K562 (cell line): ENCODE results near the gene SUPT20HL1. TPM values are rescaled to one million over a fixed set of nuclear protein-coding genes. Genes with fewer than 3 reads are reported as not detected.
A peak's percentile ranks its signal among the peaks of the same experiment; 100 is the strongest.

ENCODE experiments used
- ATAC-seq: fragments of 200-7000 bp; cut with Tn5 transposase; 3 replicates; pipeline ENCODE4 v1.9.1; 2020; ENCODE audit warnings: moderate library complexity
- BruUV-seq: library from RNA; stranded (reverse); fragments of 400-500 nt; replicated peaks from 2 replicates; lab custom pipeline; 2021; lab: Mats Ljungman, UMichigan
- CTCF ChIA-PET: fragments of 300-600 bp; formaldehyde crosslinking; extraction: SDS; loops from one replicate; lab custom pipeline; 2021; ENCODE audit warnings: low intra/inter-chr PET ratio; lab: Yijun Ruan, JAX
- POLR2A ChIA-PET: fragments of 300-600, 350-650 bp; sonication (Branson Sonifier 250); formaldehyde crosslinking; extraction: SDS; loops from one replicate; lab custom pipeline; 2021; ENCODE audit warnings: antibody characterized with exemption, inconsistent platforms; lab: Yijun Ruan, JAX
- DNase-seq, 4 experiments: peaks; one replicate each; pipeline versions ENCODE4 v3.0.0 to v3.0.0-alpha.2; 2011 to 2018; ENCODE audit warnings: low spot score in 3 of 4, mixed read lengths in 3 of 4; ENCODE audit errors: extremely low read depth in 1 of 4
- FAIRE-seq: peaks from 2 replicates; lab custom pipeline; 2011; peaks lifted over from hg19 to GRCh38; lab: Jason Lieb, UNC
- H2AFZ ChIP-seq: 2 replicates; pipeline ENCODE4 v1.6.0; 2011; ENCODE audit warnings: low read depth, low read length, control low read depth, inconsistent platforms
- H3K27ac ChIP-seq: fragments of 200-600 bp; 3 replicates; pipeline ENCODE4 v1.8.0; 2011; ENCODE audit warnings: low read depth, mild to moderate bottlenecking, control low read depth, inconsistent platforms, low read length, moderate library complexity, mixed read lengths; ENCODE audit errors: extremely low read depth
- H3K27me3 ChIP-seq, 2 experiments: fragments of 300-600 bp in 1 of 2; 2 replicates in 1 of 2; 3 replicates in 1 of 2; pipeline versions ENCODE4 v1.6.0 to v1.8.0; 2011; ENCODE audit warnings: inconsistent platforms in 2 of 2, low read length in 2 of 2, mild to moderate bottlenecking in 1 of 2, mixed read lengths in 1 of 2, moderate library complexity in 1 of 2; ENCODE audit not compliant: control insufficient read depth in 2 of 2, insufficient read depth in 2 of 2
- H3K36me3 ChIP-seq: fragments of 300-600 bp; 3 replicates; pipeline ENCODE4 v1.8.0; 2011; ENCODE audit warnings: mild to moderate bottlenecking, low read length, inconsistent platforms; ENCODE audit not compliant: control insufficient read depth, insufficient read depth
- H3K4me1 ChIP-seq, 2 experiments: fragments of 200-600 bp in 1 of 2; replicated peaks in 1 of 2; 2 replicates in 1 of 2; 3 replicates in 1 of 2; pipeline versions ENCODE4 v1.5.1 to v1.8.0; 2011; ENCODE audit warnings: inconsistent platforms in 2 of 2, low read length in 2 of 2, mild to moderate bottlenecking in 1 of 2, mixed read lengths in 1 of 2, moderate library complexity in 1 of 2; ENCODE audit not compliant: control insufficient read depth in 2 of 2, insufficient read depth in 2 of 2
- H3K4me2 ChIP-seq: 2 replicates; pipeline ENCODE4 v1.6.1; 2011; ENCODE audit warnings: low read length, control low read depth, inconsistent platforms, mixed read lengths; ENCODE audit not compliant: insufficient read depth
- H3K4me3 ChIP-seq: fragments of 200-600 bp; sonication (generic), shearing (Covaris generic); 2 replicates; pipeline ENCODE4 v1.5.1; 2016; ENCODE audit warnings: control low read depth, inconsistent platforms
- H3K79me2 ChIP-seq: fragments of 200-600 bp; 3 replicates; pipeline ENCODE4 v1.8.0; 2011; ENCODE audit warnings: low read length, inconsistent platforms; ENCODE audit not compliant: control insufficient read depth, insufficient read depth
- H3K9ac ChIP-seq, 2 experiments: 2 replicates each; pipeline versions ENCODE4 v1.6.0 to v1.6.1; 2011; ENCODE audit warnings: low read depth in 2 of 2, low read length in 2 of 2, control low read depth in 1 of 2, inconsistent platforms in 1 of 2, mild to moderate bottlenecking in 1 of 2, mixed read lengths in 1 of 2; ENCODE audit not compliant: insufficient read depth in 1 of 2
- H3K9me1 ChIP-seq: one replicate; pipeline ENCODE4 v1.6.0; 2011; ENCODE audit warnings: inconsistent platforms, mild to moderate bottlenecking, low read length, moderate library complexity; ENCODE audit not compliant: control insufficient read depth, insufficient read depth
- H3K9me3 ChIP-seq: replicated peaks from 2 replicates; pipeline ENCODE4 v1.5.1; 2011; ENCODE audit warnings: low read depth, low read length, inconsistent platforms; ENCODE audit not compliant: control insufficient read depth, insufficient read depth
- H4K20me1 ChIP-seq: replicated peaks from 2 replicates; pipeline ENCODE4 v1.6.1; 2011; ENCODE audit warnings: low read length, inconsistent platforms, mixed read lengths; ENCODE audit not compliant: control insufficient read depth, insufficient read depth
- ATF7 ChIP-seq: fragments of 450-650 bp; IDR thresholded peaks from 2 replicates; pipeline ENCODE4 v1.7.1; 2014; ENCODE audit warnings: mild to moderate bottlenecking, moderate library complexity
- ELF4 ChIP-seq: fragments of 450-650 bp; formaldehyde crosslinking; IDR thresholded peaks from 2 replicates; pipeline ENCODE4 v1.4.0; 2022; ENCODE audit warnings: missing genetic modification characterization
- FOS ChIP-seq: IDR thresholded peaks from 3 replicates; pipeline ENCODE4 v1.6.1; 2011; ENCODE audit not compliant: insufficient read length; ENCODE audit errors: extremely low read depth
- HDAC2 ChIP-seq: fragments of 450-650 bp; IDR thresholded peaks from 2 replicates; pipeline ENCODE4 v1.6.1; 2016; ENCODE audit warnings: mild to moderate bottlenecking
- HMG20A ChIP-seq: fragments of 450-650 bp; formaldehyde crosslinking; conservative IDR thresholded peaks from 2 replicates; pipeline ENCODE4 v1.4.0; 2020; ENCODE audit warnings: mild to moderate bottlenecking, mixed read lengths
- HSF4 ChIP-seq: fragments of 250-450 bp; sonication (Bioruptor Pico); IDR thresholded peaks from 2 replicates; pipeline ENCODE4 v2.1.2; 2022; ENCODE audit warnings: mild to moderate bottlenecking, moderate library complexity, borderline replicate concordance
- ILK ChIP-seq: fragments of 450-650 bp; IDR thresholded peaks from 2 replicates; pipeline ENCODE4 v1.6.1; 2016; ENCODE audit warnings: missing genetic modification characterization, low read depth, mild to moderate bottlenecking, missing compliant biosample characterization, moderate library complexity, borderline replicate concordance
- KDM2B ChIP-seq: fragments of 250-450 bp; sonication (Bioruptor Pico); IDR thresholded peaks from 2 replicates; pipeline ENCODE4 v1.8.0; 2021; ENCODE audit warnings: mild to moderate bottlenecking, moderate library complexity
- KLF1 ChIP-seq: fragments of 450-650 bp; IDR thresholded peaks from 2 replicates; pipeline ENCODE4 v1.6.1; 2016; ENCODE audit warnings: missing genetic modification characterization, missing compliant biosample characterization
- KLF6 ChIP-seq: fragments of 250-450 bp; sonication (Bioruptor Pico); IDR thresholded peaks from 2 replicates; pipeline ENCODE4 v1.4.0; 2020; ENCODE audit warnings: mild to moderate bottlenecking, moderate library complexity, borderline replicate concordance
- MCM3 ChIP-seq: fragments of 450-650 bp; IDR thresholded peaks from 2 replicates; pipeline ENCODE4 v1.6.1; 2016
- MTA2 ChIP-seq: fragments of 450-650 bp; IDR thresholded peaks from 2 replicates; pipeline ENCODE4 v1.6.1; 2016; ENCODE audit warnings: low read depth
- PCBP1 ChIP-seq: fragments of 200-400 bp; formaldehyde crosslinking; IDR thresholded peaks from 2 replicates; pipeline ENCODE4 v1.6.1; 2018; ENCODE audit warnings: mild to moderate bottlenecking, low read depth, low read length; ENCODE audit not compliant: poor library complexity, severe bottlenecking
- POLR2AphosphoS5 ChIP-seq: IDR thresholded peaks from 2 replicates; pipeline ENCODE4 v1.6.1; 2011; ENCODE audit warnings: mild to moderate bottlenecking, low read depth, low read length, moderate library complexity; ENCODE audit not compliant: control insufficient read depth, insufficient read depth
- POLR2H ChIP-seq: IDR thresholded peaks from 2 replicates; pipeline ENCODE4 v1.6.1; 2016; ENCODE audit warnings: missing genetic modification characterization, low read depth, mild to moderate bottlenecking, control low read depth, missing compliant biosample characterization, moderate library complexity
- RBFOX2 ChIP-seq: fragments of 200-400 bp; formaldehyde crosslinking; IDR thresholded peaks from 2 replicates; pipeline ENCODE4 v1.6.1; 2017; ENCODE audit warnings: low read depth, mild to moderate bottlenecking, low read length, moderate library complexity
- SIRT6 ChIP-seq: IDR thresholded peaks from one replicate; pipeline ENCODE4 v1.6.1; 2012; ENCODE audit warnings: low read depth, mild to moderate bottlenecking, control low read depth, inconsistent platforms, low read length, moderate library complexity
- SMARCC2 ChIP-seq: fragments of 450-650 bp; IDR thresholded peaks from 2 replicates; pipeline ENCODE4 v1.6.1; 2017; ENCODE audit warnings: antibody characterized with exemption, moderate library complexity, mild to moderate bottlenecking, low read depth
- SMC3 ChIP-seq: conservative IDR thresholded peaks from 2 replicates; pipeline ENCODE4 v1.6.1; 2011; ENCODE audit warnings: low read depth, low read length, improper control_type of control experiment; ENCODE audit not compliant: insufficient read depth
- SOX6 ChIP-seq: fragments of 450-650 bp; IDR thresholded peaks from 2 replicates; pipeline ENCODE4 v1.6.1; 2014; ENCODE audit warnings: mild to moderate bottlenecking
- TRIM24 ChIP-seq, 2 experiments: fragments of 450-650 bp; IDR thresholded peaks; 2 replicates each; pipeline ENCODE4 v1.6.1; 2016
- ZNF133 ChIP-seq: fragments of 250-450 bp; sonication (Bioruptor Pico); IDR thresholded peaks from 2 replicates; pipeline ENCODE4 v1.4.0; 2020; ENCODE audit warnings: mild to moderate bottlenecking
- ZNF584 ChIP-seq: fragments of 200-800 bp; sonication (Bioruptor generic); IDR thresholded peaks from 2 replicates; pipeline ENCODE4 v1.6.1; 2016; ENCODE audit warnings: low read depth, mild to moderate bottlenecking, missing genetic modification characterization, missing compliant biosample characterization
- WGBS: fragments of 100-300 bp; shearing (Covaris generic); methylation state at CpG from one replicate; pipeline ENCODE4 v1.1.6; 2016; ENCODE audit warnings: low coverage, mixed read lengths; ENCODE audit not compliant: insufficient coverage; ENCODE audit errors: missing lambda C conversion rate; 5-methylcytosine and 5-hydroxymethylcytosine counted together
- in situ Hi-C: fragments of 300-500 bp; cut with MboI; formaldehyde crosslinking; loops from 4 replicates; pipeline ENCODE4 v1.15.0; 2018; ENCODE audit warnings: inconsistent platforms, mixed read lengths
- intact Hi-C: fragments of 100-400 bp; cut with micrococcal nuclease; formaldehyde crosslinking; loops from 2 replicates; pipeline ENCODE4 v1.14.2; 2022
- polyA plus RNA-seq, 8 experiments: library from polyadenylated mRNA; depleted of rRNA in 4 of 8; stranded (reverse) in 5 of 8; unstranded in 3 of 8; fragments of >200 nt; fragmentation: Nextera tagmentation in 2 of 8; fragmentation: Illumina TruSeq in 1 of 8; extraction: Ambion mirVana in 2 of 8; extraction: Trizol in 1 of 8; gene quantifications; 2 replicates each; pipeline versions ENCODE4 v1.2.1 to v1.2.3, GENCODE V29; 2011 to 2014; ENCODE audit warnings: inconsistent platforms in 1 of 8, missing spikeins in 1 of 8
- total RNA-seq, 7 experiments: library from RNA; depleted of rRNA in 6 of 7; stranded (reverse); fragments of >200 nt in 6 of 7; fragmentation: Illumina TruSeq in 2 of 7; extraction: Trizol in 2 of 7; gene quantifications; 2 replicates each; pipeline versions ENCODE4 v1.2.1 to v1.2.3, GENCODE V29; 2011 to 2021; ENCODE audit warnings: low replicate concordance in 1 of 7
- TF ChIP-seq, protein P1 (sequence below): fragments of 450-650 bp; formaldehyde crosslinking; IDR thresholded peaks from 2 replicates; pipeline ENCODE4 v1.4.0; 2022; ENCODE audit warnings: mild to moderate bottlenecking, moderate library complexity
- TF ChIP-seq, protein P2 (sequence below): fragments of 450-650 bp; IDR thresholded peaks from 2 replicates; pipeline ENCODE4 v1.6.1; 2016

The SUPT20HL1 gene
- total and polyA plus RNA-seq, 9 of the 15 experiments (the other 6 are each of a cell fraction or from before 2014, with no cell fraction given) = not detected

DNA sequence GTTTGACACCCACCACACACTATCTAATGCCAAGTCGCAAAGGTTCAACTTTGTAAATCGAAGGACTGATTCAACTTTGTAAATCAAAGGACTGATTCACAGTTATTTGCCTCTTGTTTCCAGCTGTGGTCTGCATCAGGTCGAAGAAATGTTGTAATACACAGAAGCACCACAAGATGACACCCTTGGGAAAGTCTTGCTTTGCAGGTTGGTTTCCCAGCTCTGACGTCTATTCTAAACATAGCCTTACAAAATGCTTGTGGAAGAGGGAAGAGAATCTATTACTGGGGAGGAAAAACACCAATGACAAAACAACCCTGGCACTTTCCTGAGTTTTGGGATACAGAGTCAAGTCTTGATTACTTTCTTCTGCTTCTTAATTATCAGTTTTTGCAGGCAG, 35.3 kb downstream of the SUPT20HL1 start:
- Histone ChIP-seq H3K4me2 (no peak overlapping the region), H3K36me3 (no peaks in the 10 kb centered on the region), H3K27ac (no peak overlapping the region), H3K9me3 (no peaks in the 10 kb centered on the region), H4K20me1 (no peaks in the 10 kb centered on the region), H3K4me3 (no peak overlapping the region), H3K9ac (no peak overlapping the region), H3K27me3 (peaks cover 0 to 16% of the 10 kb centered on the region in 2 experiments; a peak in 3 of 5 replicates), H2AFZ (no peak overlapping the region), H3K9me1 (no peaks in the 10 kb centered on the region), H3K4me1 (no peaks in the 10 kb centered on the region), H3K79me2 (no peaks in the 10 kb centered on the region)
- intact Hi-C loops (loop anchor here (2.0 to 10.0 kb wide), 4 partner anchors 103 to 749 kb away; partner anchors contain the start of gene ARX), in situ Hi-C loops (no loop called here)
- ChIA-PET CTCF (no interaction called here), POLR2A (interaction anchor here (0.7 to 1.0 kb wide), 2 partner anchors 15 to 748 kb away, joined by 3 to 4 read pairs; no protein-coding TSS in a partner anchor)
- FAIRE-seq (peak; percentile 83), DNase-seq (peak; percentile 40 to 54 (median 50)), ATAC-seq (peak; percentile 81)
- 0% methylated on average over 4 of the region's 4 CpGs for WGBS
- no TSS peak for BruUV-seq
- TF ChIP-seq FOS (no peak), SMC3 (peak; percentile 71), ATF7 (no peak), KLF1 (tag) (no peak), RBFOX2 (no peak), POLR2H (tag) (no peak), HMG20A (CRISPR knock-in tag) (no peak), ZNF584 (CRISPR knock-in tag) (no peak), ELF4 (CRISPR knock-in tag) (no peak), POLR2AphosphoS5 (no peak), MCM3 (no peak), ZNF133 (CRISPR knock-in tag) (no peak), TRIM24 (IDR thresholded peaks at IDR 0.05) (no peak), HSF4 (CRISPR knock-in tag) (no peak), ILK (no peak), MTA2 (no peak), HDAC2 (no peak), KLF6 (CRISPR knock-in tag) (no peak), SOX6 (no peak), KDM2B (no peak), PCBP1 (no peak), SIRT6 (no peak), SMARCC2 (no peak)
- TF ChIP-seq, protein P1, sequence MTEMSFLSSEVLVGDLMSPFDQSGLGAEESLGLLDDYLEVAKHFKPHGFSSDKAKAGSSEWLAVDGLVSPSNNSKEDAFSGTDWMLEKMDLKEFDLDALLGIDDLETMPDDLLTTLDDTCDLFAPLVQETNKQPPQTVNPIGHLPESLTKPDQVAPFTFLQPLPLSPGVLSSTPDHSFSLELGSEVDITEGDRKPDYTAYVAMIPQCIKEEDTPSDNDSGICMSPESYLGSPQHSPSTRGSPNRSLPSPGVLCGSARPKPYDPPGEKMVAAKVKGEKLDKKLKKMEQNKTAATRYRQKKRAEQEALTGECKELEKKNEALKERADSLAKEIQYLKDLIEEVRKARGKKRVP (CRISPR knock-in tag) = no peak
- TF ChIP-seq, protein P2, sequence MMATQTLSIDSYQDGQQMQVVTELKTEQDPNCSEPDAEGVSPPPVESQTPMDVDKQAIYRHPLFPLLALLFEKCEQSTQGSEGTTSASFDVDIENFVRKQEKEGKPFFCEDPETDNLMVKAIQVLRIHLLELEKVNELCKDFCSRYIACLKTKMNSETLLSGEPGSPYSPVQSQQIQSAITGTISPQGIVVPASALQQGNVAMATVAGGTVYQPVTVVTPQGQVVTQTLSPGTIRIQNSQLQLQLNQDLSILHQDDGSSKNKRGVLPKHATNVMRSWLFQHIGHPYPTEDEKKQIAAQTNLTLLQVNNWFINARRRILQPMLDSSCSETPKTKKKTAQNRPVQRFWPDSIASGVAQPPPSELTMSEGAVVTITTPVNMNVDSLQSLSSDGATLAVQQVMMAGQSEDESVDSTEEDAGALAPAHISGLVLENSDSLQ = no peak
